Measurements from ENCODE around the gene LGALS7. TPM values are rescaled to one million over a fixed set of nuclear protein-coding genes. Genes with fewer than 3 reads are reported as not detected.

LGALS7 gene
- total and polyA plus RNA-seq, 2 experiments from 2014 or later: 1.2 TPM; not detected in 1

DNA sequence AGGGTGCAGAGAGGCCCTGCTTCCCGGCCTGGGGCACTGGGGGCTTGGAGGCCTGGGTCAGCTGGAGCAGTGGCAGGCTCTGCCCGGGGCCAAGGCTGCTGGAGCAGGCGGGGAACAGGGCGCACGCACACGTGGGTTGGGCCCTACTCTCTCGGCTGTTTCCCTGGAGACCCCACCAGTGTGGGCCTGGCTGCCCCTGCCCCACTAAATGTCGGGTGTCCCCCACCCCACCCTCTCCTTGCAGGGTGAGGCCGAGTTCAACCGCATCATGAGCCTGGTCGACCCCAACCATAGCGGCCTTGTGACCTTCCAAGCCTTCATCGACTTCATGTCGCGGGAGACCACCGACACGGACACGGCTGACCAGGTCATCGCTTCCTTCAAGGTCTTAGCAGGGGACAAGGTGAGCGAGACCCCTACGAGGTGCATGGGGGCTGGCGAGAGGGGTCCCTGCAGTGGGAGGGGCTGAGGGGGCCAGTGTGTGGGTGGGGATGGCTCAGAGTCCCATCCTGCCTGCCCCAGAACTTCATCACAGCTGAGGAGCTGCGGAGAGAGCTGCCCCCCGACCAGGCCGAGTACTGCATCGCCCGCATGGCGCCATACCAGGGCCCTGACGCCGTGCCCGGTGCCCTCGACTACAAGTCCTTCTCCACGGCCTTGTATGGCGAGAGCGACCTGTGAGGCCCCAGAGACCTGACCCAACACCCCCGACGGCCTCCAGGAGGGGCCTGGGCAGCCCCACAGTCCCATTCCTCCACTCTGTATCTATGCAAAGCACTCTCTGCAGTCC is 44.4 kb downstream of the LGALS7 start:
- Histone ChIP-seq H3K4me2 (no peak overlapping the region), H2AFZ (no peak overlapping the region), H3K4me1 (ENCODE audit: insufficient read depth) (no peaks in the 10 kb centered on the region), H3K4me3 (no peak overlapping the region), H3K9me3 (ENCODE audit: low read depth) (no peaks in the 10 kb centered on the region), H4K20me1 (ENCODE audit: insufficient read depth, poor library complexity, severe bottlenecking) (no peaks in the 10 kb centered on the region), H3K27ac (no peak overlapping the region), H3K9me2 (replicated peaks; ENCODE audit: insufficient read depth) (no peaks in the 10 kb centered on the region), H3K27me3 (no peaks in the 10 kb centered on the region), H3K36me3 (replicated peaks; ENCODE audit: insufficient read depth, low read depth) (no peaks in the 10 kb centered on the region), H3K79me2 (no peaks in the 10 kb centered on the region)
- DNase-seq (ENCODE audit: low spot score): no peak
- TF ChIP-seq EZH2 (IDR thresholded peaks at IDR 0.05; ENCODE audit: borderline replicate concordance): no peak
- TF ChIP-seq EZH2phosphoT487 (IDR thresholded peaks at IDR 0.05; ENCODE audit: low read depth, severe bottlenecking, unreplicated experiment): no peak
- TF ChIP-seq, protein P1, sequence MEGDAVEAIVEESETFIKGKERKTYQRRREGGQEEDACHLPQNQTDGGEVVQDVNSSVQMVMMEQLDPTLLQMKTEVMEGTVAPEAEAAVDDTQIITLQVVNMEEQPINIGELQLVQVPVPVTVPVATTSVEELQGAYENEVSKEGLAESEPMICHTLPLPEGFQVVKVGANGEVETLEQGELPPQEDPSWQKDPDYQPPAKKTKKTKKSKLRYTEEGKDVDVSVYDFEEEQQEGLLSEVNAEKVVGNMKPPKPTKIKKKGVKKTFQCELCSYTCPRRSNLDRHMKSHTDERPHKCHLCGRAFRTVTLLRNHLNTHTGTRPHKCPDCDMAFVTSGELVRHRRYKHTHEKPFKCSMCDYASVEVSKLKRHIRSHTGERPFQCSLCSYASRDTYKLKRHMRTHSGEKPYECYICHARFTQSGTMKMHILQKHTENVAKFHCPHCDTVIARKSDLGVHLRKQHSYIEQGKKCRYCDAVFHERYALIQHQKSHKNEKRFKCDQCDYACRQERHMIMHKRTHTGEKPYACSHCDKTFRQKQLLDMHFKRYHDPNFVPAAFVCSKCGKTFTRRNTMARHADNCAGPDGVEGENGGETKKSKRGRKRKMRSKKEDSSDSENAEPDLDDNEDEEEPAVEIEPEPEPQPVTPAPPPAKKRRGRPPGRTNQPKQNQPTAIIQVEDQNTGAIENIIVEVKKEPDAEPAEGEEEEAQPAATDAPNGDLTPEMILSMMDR (IDR thresholded peaks at IDR 0.05; ENCODE audit: poor library complexity): no peak
- 95% methylated on average over 29 of the region's 37 CpGs for WGBS (ENCODE audit: low lambda C conversion rate, missing lambda C conversion rate)

- DNase-seq (ENCODE audit: low spot score): peak; percentile 62
- Histone ChIP-seq H3K79me2 (peaks cover under 1% of the 10 kb centered on the region), H3K36me3 (replicated peaks; ENCODE audit: insufficient read depth, low read depth) (no peaks in the 10 kb centered on the region), H3K4me1 (ENCODE audit: insufficient read depth) (no peaks in the 10 kb centered on the region), H3K4me3 (no peak overlapping the region), H3K27me3 (no peaks in the 10 kb centered on the region), H4K20me1 (ENCODE audit: insufficient read depth, poor library complexity, severe bottlenecking) (no peaks in the 10 kb centered on the region), H3K4me2 (no peak overlapping the region), H2AFZ (no peak overlapping the region), H3K9me2 (replicated peaks; ENCODE audit: insufficient read depth) (no peaks in the 10 kb centered on the region), H3K9me3 (ENCODE audit: low read depth) (no peaks in the 10 kb centered on the region), H3K27ac (no peak overlapping the region)
- WGBS (ENCODE audit: low lambda C conversion rate, missing lambda C conversion rate): 84% methylated on average over 29 of the region's 33 CpGs
- no peak for TF ChIP-seq EZH2phosphoT487 (IDR thresholded peaks at IDR 0.05; ENCODE audit: low read depth, severe bottlenecking, unreplicated experiment)
Measured at GRCh38 chr19:38727868-38728660, 45.3 kb downstream of the LGALS7 start.

DNA sequence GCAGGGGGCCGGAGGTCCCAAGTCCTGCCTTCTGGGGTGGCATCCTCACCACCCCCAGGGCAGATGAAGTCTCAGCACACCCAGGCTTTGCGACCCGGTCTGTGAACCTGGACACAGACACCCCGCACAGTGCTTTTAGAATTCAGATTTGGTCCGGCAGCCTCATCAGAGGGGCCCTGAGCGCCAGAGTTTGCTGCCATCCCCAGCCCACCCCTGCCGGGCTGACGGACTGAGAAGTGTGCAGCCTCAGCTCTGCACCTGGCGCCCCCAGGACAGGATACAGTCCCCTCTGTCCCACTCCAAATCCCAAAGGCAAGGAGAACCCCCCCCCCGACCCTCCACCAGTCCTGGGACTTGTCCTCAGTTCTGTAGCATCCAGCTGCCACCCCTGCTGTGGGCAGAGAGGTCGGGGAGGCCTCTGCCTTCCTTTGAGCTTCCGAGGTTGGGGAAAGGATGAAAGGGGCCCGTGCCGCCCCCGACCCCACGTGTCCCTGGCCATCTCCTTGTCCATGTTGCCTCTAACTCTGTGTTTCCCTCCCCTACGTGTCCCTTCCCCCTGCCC is 45.9 kb downstream of the LGALS7 start:
- no peak for TF ChIP-seq EZH2 (IDR thresholded peaks at IDR 0.05; ENCODE audit: borderline replicate concordance)
- TF ChIP-seq, protein P1 (IDR thresholded peaks at IDR 0.05; ENCODE audit: poor library complexity): no peak
- TF ChIP-seq EZH2phosphoT487 (IDR thresholded peaks at IDR 0.05; ENCODE audit: low read depth, severe bottlenecking, unreplicated experiment): no peak
- no peaks in the 10 kb centered on the region for H3K4me1 ChIP-seq (ENCODE audit: insufficient read depth)
- 94% methylated on average over 17 of the region's 17 CpGs for WGBS (ENCODE audit: low lambda C conversion rate, missing lambda C conversion rate)
- no peak overlapping the region for H3K4me2 ChIP-seq
- H3K79me2 ChIP-seq: peaks cover 5% of the 10 kb centered on the region
- H3K36me3 ChIP-seq (replicated peaks; ENCODE audit: insufficient read depth, low read depth): no peaks in the 10 kb centered on the region
- DNase-seq (ENCODE audit: low spot score): no peak
- no peak overlapping the region for H3K4me3 ChIP-seq
- H2AFZ ChIP-seq: no peak overlapping the region
- H4K20me1 ChIP-seq (ENCODE audit: insufficient read depth, poor library complexity, severe bottlenecking): no peaks in the 10 kb centered on the region
- H3K9me2 ChIP-seq (replicated peaks; ENCODE audit: insufficient read depth): no peaks in the 10 kb centered on the region
- H3K27ac ChIP-seq: no peak overlapping the region
- no peaks in the 10 kb centered on the region for H3K9me3 ChIP-seq (ENCODE audit: low read depth)
- no peaks in the 10 kb centered on the region for H3K27me3 ChIP-seq
